Measurements from ENCODE around the gene STING1.
A peak's percentile ranks its signal among the peaks of the same experiment; 100 is the strongest.
"Not testable (repeated sequence)": the region's sequence is repeated elsewhere in the genome, so short reads cannot be mapped to it uniquely, and the experiment has no call there.

Gene STING1

DNA sequence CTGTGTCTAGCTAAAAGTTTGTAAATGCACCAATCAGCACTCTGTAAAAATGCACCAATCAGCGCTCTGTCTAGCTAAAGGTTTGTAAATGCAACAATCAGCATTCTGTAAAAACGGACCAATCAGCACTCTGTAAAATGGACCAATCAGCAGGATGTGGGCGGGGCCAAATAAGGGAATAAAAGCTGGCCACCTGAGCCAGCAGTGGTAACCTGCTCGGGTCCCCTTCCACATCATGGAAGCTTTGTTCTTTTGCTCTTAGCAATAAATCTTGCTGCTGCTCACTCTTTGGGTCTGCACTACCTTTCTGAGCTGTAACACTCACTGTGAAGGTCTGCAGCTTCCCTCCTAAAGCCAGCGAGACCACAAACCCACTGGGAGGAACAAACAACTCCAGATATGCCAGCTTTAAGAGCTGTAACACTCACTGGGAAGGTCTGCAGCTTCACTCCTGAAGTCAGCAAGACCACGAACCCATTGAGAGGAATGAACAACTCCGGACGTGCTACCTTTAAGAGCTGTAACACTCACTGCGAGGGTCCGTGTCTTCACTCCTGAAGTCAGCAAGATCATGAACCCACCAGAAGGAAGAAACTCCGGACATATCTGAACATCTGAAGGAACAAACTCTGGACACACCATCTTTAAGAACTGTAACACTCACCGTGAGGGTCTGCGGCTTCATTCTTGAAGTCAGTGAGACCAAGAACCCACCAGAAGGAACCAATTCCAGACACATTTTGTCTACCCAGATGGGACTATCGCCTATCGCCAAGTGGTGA, 20.7 kb upstream of the STING1 start:
- not testable (repeated sequence) for DNase-seq

- no peak for DNase-seq
These were observed 18.8 kb upstream of the STING1 start for GRCh38 chr5:139501381-139501780.

- DNase-seq = no peak
These were observed 13.3 kb upstream of the STING1 start for GRCh38 chr5:139495638-139496435.

DNA sequence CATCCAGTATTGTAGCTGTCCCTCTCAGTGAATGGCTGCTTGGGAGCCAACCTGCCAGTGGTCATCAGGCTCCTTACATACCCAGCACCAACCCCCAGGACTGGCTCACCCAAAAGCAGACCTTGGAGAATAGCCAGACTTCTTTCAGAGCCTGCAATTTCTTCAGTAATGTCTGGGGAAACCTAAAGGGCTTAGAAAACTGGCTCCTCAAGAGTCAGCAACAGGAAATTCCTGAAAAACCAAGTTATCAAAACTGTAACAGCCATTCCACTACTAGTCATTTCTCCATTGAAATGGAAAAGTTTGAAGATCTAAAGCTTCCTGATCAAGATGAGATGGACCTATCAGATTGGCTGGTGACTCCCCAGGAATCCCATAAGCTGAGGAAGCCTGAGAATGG, 12.3 kb upstream of the STING1 start:
- no peak for DNase-seq

GRCh38 chr5:139494256-139494655, 11.7 kb upstream of the STING1 start:
- no peak for DNase-seq

GRCh38 chr5:139492700-139493192, 10.2 kb upstream of the STING1 start:
- DNase-seq = no peak

GRCh38 chr5:139488260-139488659, 5.7 kb upstream of the STING1 start:
- no peak for DNase-seq

DNA sequence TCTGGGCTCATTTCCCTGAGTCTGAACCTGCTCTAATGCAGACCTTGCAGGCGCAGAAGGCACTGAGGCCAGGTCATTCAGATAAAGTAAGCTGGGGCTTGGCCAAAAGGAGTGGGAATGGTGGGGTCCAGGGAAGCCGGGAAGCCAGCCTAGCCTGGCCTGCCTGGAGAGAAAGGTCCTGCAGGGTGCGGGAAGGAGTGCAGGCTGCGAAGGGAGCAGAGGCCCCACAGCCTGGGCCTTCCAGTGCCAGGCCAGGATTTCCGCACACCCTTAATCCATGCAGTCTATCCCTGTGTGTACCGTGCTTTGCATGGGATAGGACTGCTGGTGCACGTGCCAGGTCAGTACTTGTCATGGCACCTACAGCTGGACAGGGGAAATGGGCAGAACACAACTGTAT, 3.6 kb upstream of the STING1 start:
- no peak for DNase-seq

DNA sequence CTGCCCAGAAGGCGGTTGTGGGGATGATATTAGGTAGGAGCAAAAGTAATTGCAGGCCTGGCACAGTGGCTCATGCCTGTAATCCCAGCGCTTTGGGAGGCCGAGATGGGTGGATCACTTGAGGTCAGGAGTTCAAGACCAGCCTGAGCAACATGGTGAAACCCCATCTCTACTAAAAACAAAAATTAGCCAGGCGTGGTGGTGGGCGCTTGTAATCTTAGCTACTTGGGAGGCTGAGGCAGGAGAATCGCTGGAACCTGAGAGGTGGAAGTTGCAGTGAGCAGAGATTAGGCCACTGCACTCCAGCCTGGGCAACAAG, 291 bp upstream of the STING1 start:
- not testable (repeated sequence) for DNase-seq

DNA sequence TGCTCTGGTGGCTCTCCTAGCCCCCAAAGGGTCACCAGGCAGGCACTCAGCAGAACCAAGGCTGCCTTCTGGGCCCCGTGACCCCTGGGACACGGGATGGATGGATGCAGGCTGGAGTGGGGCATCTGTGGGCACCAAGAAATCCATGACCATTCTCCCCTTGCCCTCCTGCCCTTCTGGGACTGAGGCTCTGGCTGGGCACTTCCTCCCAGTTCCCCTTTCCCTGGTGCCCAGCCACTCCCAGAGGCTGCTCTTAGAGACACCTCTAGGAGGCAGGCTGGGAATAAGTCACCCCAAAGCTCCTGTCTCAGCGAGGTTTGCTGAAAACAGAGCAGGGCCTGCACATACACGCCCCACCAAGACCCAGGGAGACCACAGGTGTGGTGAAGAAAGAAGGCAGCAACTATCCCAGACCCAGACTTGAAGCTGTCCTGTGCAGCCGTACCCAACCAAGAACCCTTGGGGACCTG, 943 bp downstream of the STING1 start:
- DNase-seq = peak; percentile 29

DNA sequence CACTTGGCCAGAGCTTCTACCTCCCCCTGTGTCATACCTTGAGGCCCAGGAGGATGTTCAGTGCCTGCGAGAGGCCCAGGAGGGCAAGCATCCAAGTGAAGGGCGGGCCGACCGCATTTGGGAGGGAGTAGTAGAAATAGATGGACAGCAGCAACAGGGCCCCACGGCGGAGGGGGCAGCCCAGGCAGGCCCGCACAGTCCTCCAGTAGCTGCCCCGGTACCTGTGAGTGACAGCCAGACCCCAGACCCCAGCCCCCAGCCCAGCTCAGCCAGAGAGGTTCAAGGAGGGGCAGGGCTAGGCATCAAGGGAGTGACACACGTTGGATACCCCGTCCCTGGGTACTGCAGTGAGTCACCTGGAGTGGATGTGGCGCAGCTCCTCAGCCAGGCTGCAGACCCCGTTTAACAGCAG, 1.4 kb downstream of the STING1 start:
- no peak for DNase-seq

GRCh38 chr5:139479729-139480128, 2.8 kb downstream of the STING1 start:
- DNase-seq = not testable (repeated sequence)

- not testable (repeated sequence) for DNase-seq
These were observed 3.7 kb downstream of the STING1 start for GRCh38 chr5:139478657-139479423.

DNA sequence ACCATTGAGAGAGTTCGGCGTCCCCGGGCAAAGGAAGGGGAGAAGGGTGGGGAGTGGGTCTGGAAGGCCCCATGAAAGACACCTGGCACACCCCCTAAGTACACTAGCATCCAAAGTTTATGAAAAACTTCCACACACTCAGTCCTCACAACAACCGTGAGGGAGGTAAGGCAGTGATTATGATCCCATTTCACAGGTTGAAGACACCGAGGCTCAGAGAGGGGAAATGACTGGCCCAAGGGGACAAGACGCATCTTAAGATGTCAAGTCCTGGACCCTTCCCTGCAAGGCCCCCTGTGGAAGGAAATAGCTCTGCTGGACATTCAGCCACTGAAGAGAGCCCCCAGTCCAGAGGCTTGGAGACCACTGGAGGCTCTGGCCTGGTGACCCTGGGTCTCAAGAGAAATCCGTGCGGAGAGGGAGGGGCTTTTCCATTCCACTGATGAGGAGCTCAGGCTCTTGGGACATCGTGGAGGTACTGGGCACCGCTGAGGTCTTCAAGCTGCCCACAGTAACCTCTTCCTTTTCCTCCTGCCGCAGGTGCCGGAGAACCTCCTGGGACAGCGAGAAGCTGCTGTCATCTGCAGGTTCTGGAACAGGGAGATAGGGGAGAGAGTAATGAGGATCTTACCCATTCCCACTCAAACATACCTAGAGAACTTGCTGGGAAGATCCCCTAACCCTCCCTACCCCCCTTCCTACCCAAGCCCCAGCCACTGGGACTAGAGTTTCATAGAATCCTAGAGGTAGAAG, 6.5 kb downstream of the STING1 start:
- DNase-seq = no peak

- no peak for DNase-seq
These were observed 7.4 kb downstream of the STING1 start for GRCh38 chr5:139474890-139475791.

DNA sequence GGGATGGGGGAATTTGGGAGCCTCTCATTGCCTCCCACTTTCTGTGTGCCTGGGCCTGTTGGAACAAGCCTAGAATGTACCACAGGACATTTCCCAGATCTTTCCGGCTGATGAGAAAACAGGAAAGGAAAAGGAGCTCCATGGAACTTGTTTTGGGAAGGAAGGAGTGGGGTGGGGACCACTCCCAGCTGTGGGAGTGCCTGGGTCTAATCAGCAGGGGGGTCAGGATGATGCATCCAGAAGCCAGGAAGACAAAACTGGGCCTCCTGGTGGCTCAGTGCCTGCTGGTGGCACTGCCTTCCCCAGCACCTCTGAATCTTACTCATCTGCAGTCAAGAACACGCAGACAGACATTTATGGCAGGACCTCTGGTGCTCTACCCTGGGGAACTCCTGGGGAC, 9.0 kb downstream of the STING1 start:
- no peak for DNase-seq

DNA sequence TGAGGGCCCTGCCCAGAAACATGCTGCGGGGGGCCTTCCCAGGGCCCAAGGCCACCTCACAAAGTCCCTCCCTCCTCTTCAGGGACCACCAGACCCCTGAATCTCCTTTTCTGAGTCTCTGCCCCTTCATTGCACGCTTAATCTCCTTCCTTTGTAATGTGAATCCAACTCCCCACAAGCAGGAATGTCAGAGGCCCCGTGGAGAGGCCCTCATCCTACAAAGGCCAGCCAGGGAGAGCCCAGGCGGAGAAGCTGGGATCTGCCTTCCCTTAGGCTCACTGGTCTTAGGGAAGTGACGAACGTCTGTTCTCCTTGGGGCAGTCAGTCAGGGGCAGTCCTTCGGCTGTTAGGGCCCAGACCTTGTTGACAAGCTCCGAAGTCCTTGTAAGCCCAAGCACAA, 9.5 kb downstream of the STING1 start:
- no peak for DNase-seq

- no peak for DNase-seq
These were observed 10.1 kb downstream of the STING1 start for GRCh38 chr5:139472386-139473030.

- DNase-seq = no peak
These were observed 11.7 kb downstream of the STING1 start, which contains the start of gene SMIM33 for GRCh38 chr5:139470821-139471300. TSS of gene SMIM33 (plus strand) at chr5:139471004. CDS start at chr5:139471122, 118 bp downstream.

DNA sequence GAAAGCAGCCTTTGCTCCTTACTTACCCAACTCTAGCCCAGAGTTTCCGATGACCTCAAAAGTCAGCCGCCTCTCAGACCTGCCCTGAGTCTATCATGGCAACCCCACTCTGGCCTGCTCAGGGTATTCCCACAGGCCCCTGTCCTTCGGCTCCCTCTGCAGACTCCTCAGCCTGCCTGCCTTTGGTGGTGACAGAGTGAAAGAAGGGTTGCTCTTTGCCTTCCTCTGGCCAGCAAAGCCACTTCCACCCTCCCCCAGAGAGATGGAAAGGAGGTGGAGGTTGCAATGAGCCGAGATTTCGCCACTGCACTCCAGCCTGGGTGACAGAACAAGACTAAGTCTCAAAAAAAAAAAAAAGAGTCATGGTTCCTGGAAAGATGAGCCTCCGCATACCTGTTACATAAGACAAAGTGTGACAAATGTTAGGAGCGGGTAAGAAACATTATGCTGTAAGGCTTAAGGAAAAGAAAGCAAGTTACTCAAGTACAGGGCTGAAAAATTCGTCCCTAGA, 14.1 kb downstream of the STING1 start:
- DNase-seq = no peak

Measured in NCI-H510A treated with DMSO at 0.1 percent for 48 hours (cell line).